Suprapubic skin (tissue), 4 donors: Measurements from ENCODE around the gene TSKU.

Experiments used
- EP300 ChIP-seq: sonication (generic); formaldehyde crosslinking; IDR thresholded peaks from one replicate; pipeline ENCODE4 v1.6.1; 2017; ENCODE audit warnings: antibody characterized with exemption
- POLR2A ChIP-seq, 2 donors: fragments of 450-650 bp; IDR thresholded peaks; one replicate each; pipeline ENCODE4 v1.6.1; 2017; ENCODE audit warnings: antibody characterized with exemption in 2 of 2, mild to moderate bottlenecking in 2 of 2, moderate library complexity in 2 of 2
- POLR2AphosphoS5 ChIP-seq, 3 donors: sonication (generic); formaldehyde crosslinking; IDR thresholded peaks; one replicate each; pipeline ENCODE4 v1.6.1; 2017; ENCODE audit warnings: antibody characterized with exemption in 3 of 3
- TF ChIP-seq, protein P1 (sequence below), 2 donors: fragments of 200-600 bp in 1 of 2; fragments of 450-650 bp in 1 of 2; sonication (generic) in 1 of 2; IDR thresholded peaks; one replicate each; pipeline ENCODE4 v1.5.1; 2016 to 2019; ENCODE audit warnings: antibody characterized with exemption in 2 of 2, mild to moderate bottlenecking in 1 of 2, moderate library complexity in 1 of 2

DNA sequence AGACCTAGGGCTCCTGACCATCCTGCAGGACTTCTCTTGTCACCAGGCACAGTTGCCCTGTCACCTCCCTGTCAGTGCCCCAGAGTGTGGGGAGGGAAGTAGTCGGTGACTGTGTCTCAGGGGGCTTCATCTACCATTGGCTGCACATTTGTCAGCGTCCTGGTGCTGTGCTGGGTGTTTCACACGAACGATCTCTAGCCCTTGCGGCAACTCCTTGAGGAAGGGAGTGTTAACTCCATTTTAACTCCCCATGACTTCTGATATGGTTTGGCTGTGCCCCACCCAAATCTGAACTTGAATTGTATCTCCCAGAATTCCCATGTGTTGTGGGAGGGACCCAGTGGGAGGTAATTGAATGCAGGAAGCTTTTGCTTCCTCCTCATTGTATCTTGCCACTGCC lies 7.1 kb downstream of the TSKU start:
- TF ChIP-seq, protein P1, sequence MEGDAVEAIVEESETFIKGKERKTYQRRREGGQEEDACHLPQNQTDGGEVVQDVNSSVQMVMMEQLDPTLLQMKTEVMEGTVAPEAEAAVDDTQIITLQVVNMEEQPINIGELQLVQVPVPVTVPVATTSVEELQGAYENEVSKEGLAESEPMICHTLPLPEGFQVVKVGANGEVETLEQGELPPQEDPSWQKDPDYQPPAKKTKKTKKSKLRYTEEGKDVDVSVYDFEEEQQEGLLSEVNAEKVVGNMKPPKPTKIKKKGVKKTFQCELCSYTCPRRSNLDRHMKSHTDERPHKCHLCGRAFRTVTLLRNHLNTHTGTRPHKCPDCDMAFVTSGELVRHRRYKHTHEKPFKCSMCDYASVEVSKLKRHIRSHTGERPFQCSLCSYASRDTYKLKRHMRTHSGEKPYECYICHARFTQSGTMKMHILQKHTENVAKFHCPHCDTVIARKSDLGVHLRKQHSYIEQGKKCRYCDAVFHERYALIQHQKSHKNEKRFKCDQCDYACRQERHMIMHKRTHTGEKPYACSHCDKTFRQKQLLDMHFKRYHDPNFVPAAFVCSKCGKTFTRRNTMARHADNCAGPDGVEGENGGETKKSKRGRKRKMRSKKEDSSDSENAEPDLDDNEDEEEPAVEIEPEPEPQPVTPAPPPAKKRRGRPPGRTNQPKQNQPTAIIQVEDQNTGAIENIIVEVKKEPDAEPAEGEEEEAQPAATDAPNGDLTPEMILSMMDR (IDR thresholded peaks at IDR 0.05), result no peak
- no peak for TF ChIP-seq POLR2AphosphoS5 (IDR thresholded peaks at IDR 0.05)
- no peak for TF ChIP-seq POLR2A (IDR thresholded peaks at IDR 0.05)
- TF ChIP-seq EP300, result no peak
